Posterior cingulate gyrus (tissue), 11 donors: ENCODE results near the gene OR6B2.

Experiments used
- DNase-seq, 10 donors: peaks; one replicate each; pipeline versions ENCODE4 v3.0.0 to v3.0.0-alpha.2; 2020 to 2021; ENCODE audit warnings: mixed read lengths in 3 of 10
- intact Hi-C: fragments of 100-400 bp; cut with DNase I; formaldehyde crosslinking; loops from one replicate; pipeline ENCODE4 v1.15.1; 2023

Gene OR6B2

GRCh38 chr2:240043279-240043989 is 13.2 kb upstream of the OR6B2 start:
- DNase-seq: peak in 1 of 10 donors; percentile 70
- intact Hi-C loops: no loop called here

- DNase-seq: peak in 1 of 10 donors; percentile 57
- intact Hi-C loops: no loop called here
Observed at GRCh38 chr2:240042740-240043139, 12.5 kb upstream of the OR6B2 start.

GRCh38 chr2:240041363-240041762 is 11.1 kb upstream of the OR6B2 start:
- DNase-seq: peak in 1 of 10 donors; percentile 70
- intact Hi-C loops: no loop called here

- no peak for DNase-seq
- intact Hi-C loops: no loop called here
Observed at GRCh38 chr2:240037358-240037757, 7.1 kb upstream of the OR6B2 start.

GRCh38 chr2:240033330-240033678 is 3.1 kb upstream of the OR6B2 start:
- no peak for DNase-seq
- intact Hi-C loops: no loop called here

GRCh38 chr2:240032406-240033329 is 2.4 kb upstream of the OR6B2 start:
- intact Hi-C loops: no loop called here
- no peak for DNase-seq

GRCh38 chr2:240024766-240025165 is 5.5 kb downstream of the OR6B2 start:
- peak in 1 of 10 donors; percentile 61 for DNase-seq
- intact Hi-C loops: loop anchor here (5.0 kb wide), 1 partner anchor 113 kb away; the partner anchor contains the start of gene COPS9

GRCh38 chr2:240023792-240024191 is 6.4 kb downstream of the OR6B2 start:
- DNase-seq: no peak
- intact Hi-C loops: loop anchor here (5.0 kb wide), 1 partner anchor 114 kb away; the partner anchor contains the start of gene COPS9

- intact Hi-C loops: loop anchor here (5.0 kb wide), 1 partner anchor 116 kb away; the partner anchor contains the start of gene COPS9
- DNase-seq: peak; percentile 36 to 95 (median 74)
Observed at GRCh38 chr2:240021488-240022104, 8.6 kb downstream of the OR6B2 start.

GRCh38 chr2:240018071-240018750 is 12.0 kb downstream of the OR6B2 start:
- no peak for DNase-seq
- intact Hi-C loops: no loop called here

GRCh38 chr2:240014327-240014726 is 15.9 kb downstream of the OR6B2 start:
- no peak for DNase-seq
- intact Hi-C loops: no loop called here

- DNase-seq: no peak
- intact Hi-C loops: no loop called here
Observed at GRCh38 chr2:240013343-240013742, 16.9 kb downstream of the OR6B2 start.

- intact Hi-C loops: no loop called here
- no peak for DNase-seq
Observed at GRCh38 chr2:240002983-240003382, 27.2 kb downstream of the OR6B2 start.

- DNase-seq: no peak
- intact Hi-C loops: no loop called here
Observed at GRCh38 chr2:240000671-240001070, 29.6 kb downstream of the OR6B2 start.

GRCh38 chr2:239997686-239998409 is 32.4 kb downstream of the OR6B2 start:
- intact Hi-C loops: no loop called here
- no peak for DNase-seq

GRCh38 chr2:239994086-239994485 is 36.1 kb downstream of the OR6B2 start:
- peak in 1 of 10 donors; percentile 90 for DNase-seq
- intact Hi-C loops: no loop called here

- intact Hi-C loops: loop anchor here (2.0 kb wide), 1 partner anchor 58 kb away; no protein-coding TSS in a partner anchor
- no peak for DNase-seq
Observed at GRCh38 chr2:239993291-239993690, 36.9 kb downstream of the OR6B2 start.

GRCh38 chr2:239991689-239992314 is 38.4 kb downstream of the OR6B2 start:
- DNase-seq: no peak
- intact Hi-C loops: loop anchor here (2.0 kb wide), 1 partner anchor 57 kb away; no protein-coding TSS in a partner anchor

GRCh38 chr2:239990966-239991365 is 39.3 kb downstream of the OR6B2 start:
- intact Hi-C loops: no loop called here
- no peak for DNase-seq
